Vagina (tissue), 2 donors: ENCODE data around the gene MRPL55.

Source experiments
- POLR2A ChIP-seq, 2 donors: fragments of 450-650 bp; IDR thresholded peaks; one replicate each; pipeline ENCODE4 v1.6.1; 2017; ENCODE audit warnings: antibody characterized with exemption in 2 of 2, mild to moderate bottlenecking in 2 of 2, moderate library complexity in 2 of 2
- POLR2AphosphoS5 ChIP-seq, 2 donors: sonication (generic); formaldehyde crosslinking; IDR thresholded peaks; one replicate each; pipeline ENCODE4 v1.9.0; 2017; ENCODE audit warnings: antibody characterized with exemption in 2 of 2, mild to moderate bottlenecking in 2 of 2, low read depth in 1 of 2; ENCODE audit not compliant: insufficient read depth in 1 of 2
- TF ChIP-seq, protein P1 (sequence below), 3 experiments: fragments of 450-650 bp in 2 of 3; fragments of 200-600 bp in 1 of 3; sonication (generic) in 1 of 3; IDR thresholded peaks; one replicate each; pipeline ENCODE4 v1.5.1; 2017 to 2019; ENCODE audit warnings: antibody characterized with exemption in 3 of 3, mild to moderate bottlenecking in 2 of 3, moderate library complexity in 2 of 3

GRCh38 chr1:228096416-228097332 is 12.4 kb downstream of the MRPL55 start:
- TF ChIP-seq POLR2AphosphoS5 (IDR thresholded peaks at IDR 0.05; ENCODE audit: insufficient read depth in 1 of 2, low read depth in 1 of 2) = no peak
- no peak for TF ChIP-seq POLR2A (IDR thresholded peaks at IDR 0.05)
- TF ChIP-seq, protein P1, sequence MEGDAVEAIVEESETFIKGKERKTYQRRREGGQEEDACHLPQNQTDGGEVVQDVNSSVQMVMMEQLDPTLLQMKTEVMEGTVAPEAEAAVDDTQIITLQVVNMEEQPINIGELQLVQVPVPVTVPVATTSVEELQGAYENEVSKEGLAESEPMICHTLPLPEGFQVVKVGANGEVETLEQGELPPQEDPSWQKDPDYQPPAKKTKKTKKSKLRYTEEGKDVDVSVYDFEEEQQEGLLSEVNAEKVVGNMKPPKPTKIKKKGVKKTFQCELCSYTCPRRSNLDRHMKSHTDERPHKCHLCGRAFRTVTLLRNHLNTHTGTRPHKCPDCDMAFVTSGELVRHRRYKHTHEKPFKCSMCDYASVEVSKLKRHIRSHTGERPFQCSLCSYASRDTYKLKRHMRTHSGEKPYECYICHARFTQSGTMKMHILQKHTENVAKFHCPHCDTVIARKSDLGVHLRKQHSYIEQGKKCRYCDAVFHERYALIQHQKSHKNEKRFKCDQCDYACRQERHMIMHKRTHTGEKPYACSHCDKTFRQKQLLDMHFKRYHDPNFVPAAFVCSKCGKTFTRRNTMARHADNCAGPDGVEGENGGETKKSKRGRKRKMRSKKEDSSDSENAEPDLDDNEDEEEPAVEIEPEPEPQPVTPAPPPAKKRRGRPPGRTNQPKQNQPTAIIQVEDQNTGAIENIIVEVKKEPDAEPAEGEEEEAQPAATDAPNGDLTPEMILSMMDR (IDR thresholded peaks at IDR 0.05) = no peak
